NCI-H1694 (cell line): ENCODE results near the gene ALPK1.
"Not testable (repeated sequence)": the region's sequence is repeated elsewhere in the genome, so short reads cannot be mapped to it uniquely, and the experiment has no call there.

Experiments
- DNase-seq: peaks from one replicate; lab custom pipeline; 2025; lab: John Stamatoyannopoulos, UW

Gene ALPK1

DNA sequence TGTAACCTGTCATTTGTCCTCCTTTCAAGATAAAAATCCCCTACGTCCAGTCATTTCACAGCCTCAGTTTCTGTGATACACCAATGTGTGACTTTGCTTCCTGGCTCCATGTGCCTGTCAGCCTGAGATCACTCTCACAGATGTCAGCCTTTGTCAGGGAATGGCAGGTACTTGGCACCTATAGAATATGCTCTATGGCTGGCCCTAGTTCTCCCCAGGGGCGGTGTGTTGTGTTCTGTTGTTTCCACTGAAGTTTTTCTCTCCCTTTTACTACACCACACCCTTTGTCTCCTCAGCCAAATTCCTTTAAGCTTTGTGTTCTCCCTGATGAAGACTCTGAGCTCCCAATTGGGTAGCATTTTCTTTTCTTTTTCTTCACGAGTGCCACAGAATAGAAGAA, 81.7 kb downstream of the ALPK1 start:
- no peak for DNase-seq

DNA sequence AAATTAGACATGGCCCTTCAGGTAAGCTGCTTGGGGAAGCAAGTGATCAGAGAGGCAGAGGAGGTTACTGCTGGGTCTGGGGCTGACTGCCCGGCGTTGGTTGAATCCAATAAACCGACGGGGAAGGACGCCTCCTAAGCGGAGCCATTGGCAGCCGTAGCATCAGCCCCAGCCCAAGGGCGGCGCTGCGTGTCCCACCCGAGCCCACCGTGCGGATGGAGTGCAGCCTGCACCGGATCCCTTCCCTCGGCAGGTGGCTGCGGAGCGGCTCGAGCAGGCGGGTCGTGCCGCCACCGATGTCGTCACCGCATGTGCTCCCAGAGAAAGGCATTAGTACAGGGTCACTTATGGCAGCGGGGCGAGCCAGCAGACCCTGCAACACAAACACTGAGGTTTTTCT, 82.1 kb downstream of the ALPK1 start:
- DNase-seq, result no peak

DNA sequence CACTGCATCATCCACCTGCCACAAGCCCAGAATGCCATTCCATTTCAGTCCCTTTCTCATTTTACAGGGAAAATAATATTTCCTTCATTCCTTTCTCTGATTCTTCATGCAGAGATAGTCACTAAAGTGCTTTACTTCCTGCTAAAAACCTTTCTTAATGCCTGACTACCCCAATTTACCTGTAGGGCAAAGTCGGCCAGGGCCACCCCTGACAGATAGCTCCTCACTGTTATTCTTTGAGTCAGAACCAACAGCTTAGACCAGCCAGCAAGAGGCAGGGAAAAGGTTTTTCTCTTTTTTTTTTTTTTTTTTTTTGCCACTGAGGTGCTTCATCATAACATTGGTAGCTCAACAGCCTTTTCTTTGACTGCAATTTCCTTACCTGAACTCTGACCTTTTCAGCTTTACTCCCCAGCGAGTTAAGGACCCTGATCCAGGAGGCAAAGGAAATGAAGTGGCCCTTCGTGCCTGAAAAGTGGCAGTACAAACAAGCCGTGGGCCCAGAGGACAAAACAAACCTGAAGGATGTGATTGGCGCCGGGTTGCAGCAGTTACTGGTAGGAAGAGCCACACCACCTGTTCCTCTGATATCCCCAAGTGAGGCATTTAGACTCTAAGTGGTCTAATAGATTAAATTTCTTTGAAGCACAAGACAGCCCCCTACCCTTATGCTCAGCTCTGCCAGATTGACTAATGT, 85.0 kb downstream of the ALPK1 start:
- no peak for DNase-seq

DNA sequence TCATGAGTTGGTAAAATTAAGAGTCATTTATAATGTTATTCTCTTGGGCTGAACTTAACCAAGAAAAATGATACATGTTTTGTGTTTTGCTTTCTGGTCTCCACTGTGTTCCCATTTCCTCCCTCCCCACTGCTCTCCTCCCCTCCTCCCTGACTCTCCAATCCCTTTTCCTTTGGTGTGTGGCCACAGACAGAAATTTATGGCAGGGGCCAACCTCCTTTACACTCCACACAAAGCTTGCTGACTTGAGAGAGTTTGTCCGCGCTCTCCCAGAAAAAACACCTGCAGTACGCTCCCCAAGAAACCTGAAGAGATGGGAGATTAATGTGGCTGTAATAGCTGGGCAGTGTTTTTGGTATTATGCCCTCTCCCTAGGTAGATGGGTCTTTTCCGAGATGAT, 88.9 kb downstream of the ALPK1 start:
- no peak for DNase-seq

DNA sequence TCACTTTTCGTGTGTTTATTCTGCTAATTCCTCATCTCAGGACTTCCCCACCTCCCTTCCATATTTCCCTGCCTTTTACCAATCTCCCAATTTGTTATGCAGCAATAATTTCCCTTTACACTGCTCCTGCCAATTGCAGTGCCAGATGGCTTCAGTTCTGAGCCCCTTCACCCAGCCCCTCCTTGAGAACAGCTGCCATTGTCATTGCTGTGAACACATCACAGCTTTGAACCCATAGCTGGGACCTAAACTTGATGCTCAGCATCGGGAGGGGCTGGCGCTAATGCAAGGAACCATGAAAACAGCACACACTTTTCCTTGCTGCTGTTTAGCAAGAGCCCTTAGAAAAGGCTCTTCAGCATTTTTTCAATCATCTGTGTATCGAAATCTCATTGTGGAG, 104.9 kb downstream of the ALPK1 start:
- DNase-seq, result peak; percentile 94

DNA sequence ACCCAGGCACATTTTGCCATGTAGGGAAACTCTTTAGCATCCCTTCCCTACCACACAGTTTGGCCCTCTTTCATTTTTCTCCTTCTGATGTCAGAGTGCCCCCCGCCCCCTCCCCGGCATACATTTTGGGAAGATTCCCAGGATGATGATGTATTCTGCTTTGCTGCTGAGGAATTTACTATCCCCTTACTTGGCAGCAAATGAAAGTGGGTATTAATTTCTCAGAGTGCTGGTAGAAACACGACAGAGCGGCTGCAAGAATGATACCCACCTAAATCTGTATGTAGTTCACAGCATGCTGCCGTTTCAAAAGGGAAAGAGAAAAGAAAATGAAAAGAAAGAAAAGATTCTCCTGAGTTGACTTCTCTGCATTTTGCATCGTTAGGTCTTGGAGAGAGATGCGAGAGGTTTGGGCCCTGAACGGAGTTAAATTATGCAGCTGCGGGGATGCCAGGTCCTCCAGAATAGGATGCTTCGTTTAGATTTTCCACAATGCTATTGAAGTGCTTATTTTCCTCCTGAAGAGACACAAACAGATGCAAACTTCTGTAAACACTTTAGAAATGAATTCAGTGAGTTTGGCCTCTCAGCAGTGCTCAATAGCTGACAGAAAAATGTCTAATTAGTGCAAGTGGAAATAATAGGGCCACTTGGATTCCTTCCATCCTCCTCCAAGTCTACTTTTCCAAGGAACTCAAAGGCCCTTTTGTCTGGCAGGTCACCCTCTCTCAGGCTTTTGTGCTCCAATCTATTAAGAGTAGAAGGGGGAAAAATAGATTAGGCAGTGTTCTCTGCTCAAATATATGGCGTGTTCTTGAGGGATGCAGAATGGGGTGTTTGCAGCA, 106.2 kb downstream of the ALPK1 start:
- no peak for DNase-seq

DNA sequence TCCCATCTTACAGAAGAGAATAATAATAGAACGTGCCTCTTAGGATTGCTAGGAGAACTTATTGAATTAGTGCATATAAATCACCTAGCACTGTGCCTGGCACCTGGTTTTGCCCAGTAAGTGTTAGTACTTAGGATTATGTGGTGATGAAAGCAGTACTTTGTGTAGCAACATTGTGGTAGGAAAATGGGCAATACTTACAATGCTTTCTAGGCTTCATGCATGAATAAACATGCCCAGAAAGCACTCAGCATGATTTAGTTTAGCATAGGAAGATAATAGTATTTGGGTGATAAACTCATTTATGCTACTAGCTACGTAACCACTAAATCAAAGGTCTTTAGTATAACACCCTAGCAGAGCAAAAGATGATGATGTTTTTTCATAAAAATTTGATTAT, 113.2 kb downstream of the ALPK1 start:
- no peak for DNase-seq

DNA sequence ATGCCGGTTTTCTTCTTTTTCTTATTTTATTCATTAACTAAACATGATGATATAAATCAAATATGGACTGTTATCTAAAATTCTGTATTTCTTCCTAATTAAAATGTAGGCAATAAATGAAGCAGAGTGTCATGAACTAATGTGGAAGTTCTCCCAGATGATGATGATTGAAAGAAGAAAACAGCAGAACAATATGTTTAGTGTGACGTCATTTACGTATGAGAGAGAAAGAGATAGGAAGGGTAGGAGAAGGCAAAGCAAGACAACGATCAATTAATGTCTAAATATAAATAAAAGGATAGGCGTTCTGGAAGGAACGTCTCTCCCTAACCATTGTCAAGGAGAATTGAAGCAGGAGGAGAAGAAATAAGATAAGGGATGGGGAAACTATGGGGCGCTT, 113.6 kb downstream of the ALPK1 start:
- DNase-seq, result no peak

DNA sequence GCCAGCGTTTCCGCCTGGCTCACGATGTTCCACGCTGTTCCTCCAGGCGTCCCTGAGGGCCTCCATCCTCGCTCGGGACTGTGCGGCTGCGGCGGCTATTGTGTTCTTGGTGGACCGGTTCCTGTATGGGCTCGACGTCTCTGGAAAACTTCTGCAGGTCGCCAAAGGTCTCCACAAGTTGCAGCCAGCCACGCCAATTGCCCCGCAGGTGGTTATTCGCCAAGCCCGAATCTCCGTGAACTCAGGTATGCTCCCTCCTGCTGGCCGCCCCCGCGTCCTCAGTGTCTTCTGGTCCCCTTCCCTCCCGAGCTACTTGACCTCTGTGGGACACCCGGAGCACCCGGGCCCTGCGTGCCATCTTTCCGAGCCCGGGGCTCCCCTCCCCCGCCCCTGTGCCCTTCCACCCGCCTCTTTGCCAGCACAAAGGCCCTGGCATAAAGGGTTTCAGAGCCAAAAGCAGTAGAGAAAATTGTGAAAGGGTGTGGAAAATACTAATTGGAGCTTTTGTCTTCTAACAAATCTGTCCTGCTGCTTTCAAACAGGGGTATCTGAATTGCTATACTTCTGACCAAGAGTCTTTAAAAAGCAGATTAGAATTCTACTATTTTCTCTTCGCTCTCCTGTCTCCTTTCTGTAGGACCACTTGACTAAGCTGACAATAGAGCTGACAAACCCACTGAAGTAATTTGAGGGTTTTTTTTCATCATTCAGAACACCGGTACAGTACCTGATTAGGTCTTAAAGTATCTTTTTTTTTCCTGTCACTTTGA, 114.8 kb downstream of the ALPK1 start:
- DNase-seq, result no peak

DNA sequence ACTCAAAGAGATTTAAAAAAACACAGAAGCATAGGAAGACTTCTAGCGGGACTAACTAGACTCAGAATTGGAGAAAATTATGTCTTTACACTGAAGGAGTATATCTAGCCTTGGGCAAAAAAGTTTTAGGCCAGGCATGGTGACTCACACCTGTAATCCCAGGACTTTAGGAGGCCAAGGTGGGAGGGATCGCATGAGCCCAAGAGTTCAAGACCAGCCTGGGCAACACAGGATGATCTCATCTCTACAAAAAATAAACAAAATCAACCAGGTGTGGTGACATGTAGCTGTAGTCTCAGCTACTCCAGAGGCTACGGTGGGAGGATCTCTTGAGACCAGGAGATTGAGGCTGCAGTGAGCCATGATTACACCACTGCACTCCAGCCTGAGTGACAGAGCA, 119.3 kb downstream of the ALPK1 start:
- DNase-seq, result no peak

DNA sequence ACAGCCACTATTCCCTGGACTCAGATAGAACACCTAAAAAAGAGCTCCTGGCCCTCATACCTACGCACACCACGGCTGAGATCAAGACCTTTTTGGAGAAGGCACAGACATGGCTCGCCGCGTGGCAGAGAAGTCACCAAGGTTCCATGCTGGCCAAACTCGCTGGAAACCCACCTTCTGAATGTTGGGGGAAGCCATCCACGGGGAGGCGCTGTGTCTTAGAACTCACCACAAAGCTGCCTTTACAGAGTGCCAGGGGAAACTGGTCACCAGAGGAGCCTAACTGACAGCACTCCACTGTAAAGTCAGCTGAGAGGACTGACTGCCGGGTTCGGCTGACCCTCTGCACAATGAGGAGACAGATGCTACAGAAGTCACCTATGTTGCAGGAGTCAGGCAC, 120.9 kb downstream of the ALPK1 start:
- no peak for DNase-seq

DNA sequence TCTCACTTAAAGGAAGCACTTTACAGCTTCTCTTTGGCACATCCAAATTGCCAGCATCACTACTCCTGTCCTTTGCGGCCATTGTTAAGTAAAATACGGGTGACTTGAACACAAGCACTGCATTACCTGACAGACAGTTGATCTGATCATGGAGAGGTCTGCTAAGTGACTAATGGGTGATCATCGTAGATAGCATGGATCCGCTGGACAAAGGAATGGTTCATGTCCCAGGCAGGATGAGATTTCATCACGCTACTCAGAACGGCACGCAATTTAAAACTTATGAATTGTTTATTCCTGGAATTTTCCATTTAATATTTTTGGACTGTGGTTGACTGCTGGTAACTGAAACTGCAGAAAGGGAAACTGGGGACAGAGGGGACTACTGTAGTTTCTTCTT, 124.7 kb downstream of the ALPK1 start:
- DNase-seq, result no peak

DNA sequence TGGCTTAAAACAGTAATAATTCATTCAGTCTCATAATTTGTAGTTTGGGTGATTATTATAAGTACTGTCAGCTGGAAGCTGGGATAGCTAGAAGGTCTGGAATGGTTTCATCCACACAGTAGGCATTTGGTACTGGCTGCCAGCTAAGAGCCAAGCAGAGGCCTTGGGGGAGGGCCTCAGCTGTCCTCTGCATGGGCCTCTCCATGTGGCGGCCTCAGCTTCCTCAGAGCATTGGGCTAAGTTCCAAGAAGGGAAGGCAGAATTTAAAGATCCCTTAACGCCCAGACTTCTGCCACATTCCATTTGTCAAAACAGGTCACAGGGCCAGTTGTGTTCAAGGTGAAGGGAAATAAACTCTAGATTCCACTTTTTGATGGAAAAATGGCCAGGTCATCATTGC, 125.5 kb downstream of the ALPK1 start:
- no peak for DNase-seq

DNA sequence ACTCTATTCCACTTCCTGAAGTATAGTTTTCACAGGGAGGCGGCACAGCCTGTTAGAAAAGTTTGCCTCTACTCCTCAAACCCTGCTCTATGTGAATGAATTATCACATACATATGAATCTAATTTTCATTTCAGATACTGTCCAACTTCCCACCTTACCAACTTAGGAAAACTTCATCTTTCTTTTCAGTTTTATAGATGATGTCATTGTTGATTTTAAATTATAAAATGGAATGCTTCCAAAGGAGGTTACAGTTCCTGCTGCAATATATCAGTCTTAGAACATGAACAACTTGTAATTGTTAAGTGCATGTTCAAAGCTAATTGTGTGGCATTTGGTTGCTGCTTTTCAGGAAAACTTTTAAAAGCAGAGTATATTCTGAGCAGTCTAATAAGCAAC, 126.4 kb downstream of the ALPK1 start:
- DNase-seq, result no peak

DNA sequence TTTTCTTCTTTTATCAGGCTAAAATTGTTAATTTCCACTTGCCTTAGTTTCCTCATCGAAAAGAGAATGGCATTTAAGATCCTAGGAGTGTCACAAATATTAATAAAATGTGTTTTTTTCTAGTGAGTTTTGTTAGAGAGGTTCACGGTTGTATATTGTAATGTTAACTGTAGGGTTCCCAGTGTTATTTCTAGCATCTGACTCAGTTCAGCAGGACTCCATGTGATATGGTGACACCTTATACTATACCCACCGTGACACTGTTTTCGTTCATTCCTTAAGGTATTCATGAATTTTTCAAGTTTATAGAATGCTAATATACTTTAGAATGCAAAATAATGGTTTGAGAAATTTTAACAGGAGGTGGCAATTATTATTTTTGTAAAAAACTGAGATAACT, 128.7 kb downstream of the ALPK1 start:
- no peak for DNase-seq

DNA sequence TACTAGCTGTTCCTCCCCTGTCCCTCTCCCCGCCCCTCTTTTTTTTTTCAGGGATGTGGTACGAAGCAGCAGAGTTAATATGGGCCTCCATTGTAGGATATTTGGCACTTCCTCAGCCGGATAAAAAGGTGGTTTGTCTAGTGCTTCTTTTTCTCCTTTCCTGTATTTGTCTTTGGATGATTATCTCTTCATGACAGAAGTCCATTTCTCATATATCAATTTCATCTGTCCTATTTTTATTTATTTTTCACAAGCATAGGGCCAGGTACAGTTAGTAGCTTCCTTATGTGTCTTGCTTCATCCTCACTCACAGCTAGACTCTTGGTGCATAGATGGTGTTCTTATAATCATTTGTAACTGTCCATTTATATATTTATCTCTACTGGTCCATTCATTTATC, 129.2 kb downstream of the ALPK1 start:
- DNase-seq, result no peak

DNA sequence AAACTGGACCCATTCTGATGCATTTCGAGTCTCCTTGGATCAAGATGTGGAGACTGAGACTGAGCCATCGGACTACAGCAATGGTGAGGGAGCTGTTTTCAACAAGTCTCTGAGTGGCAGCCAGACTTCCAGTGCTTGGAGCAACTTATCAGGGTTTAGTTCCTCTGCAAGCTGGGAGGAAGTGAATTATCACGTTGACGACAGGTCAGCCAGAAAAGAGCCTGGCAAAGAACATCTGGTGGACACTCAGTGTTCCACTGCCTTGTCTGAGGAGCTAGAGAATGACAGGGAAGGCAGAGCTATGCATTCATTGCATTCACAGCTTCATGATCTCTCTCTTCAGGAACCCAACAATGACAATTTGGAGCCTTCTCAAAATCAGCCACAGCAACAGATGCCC, 134.0 kb downstream of the ALPK1 start:
- DNase-seq, result no peak

DNA sequence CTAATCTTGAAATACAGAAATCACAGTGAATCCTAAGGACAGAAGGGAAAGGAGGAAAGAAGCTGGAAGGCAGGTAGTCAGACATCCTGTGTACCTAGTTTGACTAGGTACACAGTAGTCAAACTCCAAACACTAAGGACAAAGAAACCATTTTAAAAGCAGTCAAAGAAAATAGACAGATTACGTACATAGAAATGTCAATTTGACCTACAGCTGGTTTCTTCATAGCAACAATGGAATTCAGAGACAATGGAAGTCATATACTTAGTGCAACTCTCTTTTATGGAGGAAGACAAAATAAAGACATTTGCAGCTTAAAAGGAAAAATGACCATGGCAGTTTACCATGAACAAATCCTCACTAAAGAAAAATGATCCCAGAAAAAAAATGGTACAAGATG, 139.8 kb downstream of the ALPK1 start:
- DNase-seq, result no peak

DNA sequence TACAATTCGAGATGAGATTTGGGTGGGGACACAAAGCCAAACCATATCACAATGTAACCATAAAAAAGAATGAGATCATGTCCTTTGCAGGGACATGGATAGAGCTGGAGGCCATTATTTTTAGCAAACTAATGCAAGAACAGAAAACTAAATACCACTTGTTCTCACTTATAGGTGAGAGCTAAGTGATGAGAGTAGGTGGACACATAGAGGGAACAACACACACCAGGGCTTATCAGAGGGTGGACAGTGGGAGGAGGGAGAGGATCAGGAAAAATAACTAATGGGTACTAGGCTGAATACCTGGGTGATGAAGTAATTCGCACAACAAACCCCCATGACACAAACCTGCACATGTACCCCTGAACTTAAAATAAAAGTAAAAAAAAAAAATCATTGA, 145.1 kb downstream of the ALPK1 start:
- DNase-seq, result not testable (repeated sequence)

DNA sequence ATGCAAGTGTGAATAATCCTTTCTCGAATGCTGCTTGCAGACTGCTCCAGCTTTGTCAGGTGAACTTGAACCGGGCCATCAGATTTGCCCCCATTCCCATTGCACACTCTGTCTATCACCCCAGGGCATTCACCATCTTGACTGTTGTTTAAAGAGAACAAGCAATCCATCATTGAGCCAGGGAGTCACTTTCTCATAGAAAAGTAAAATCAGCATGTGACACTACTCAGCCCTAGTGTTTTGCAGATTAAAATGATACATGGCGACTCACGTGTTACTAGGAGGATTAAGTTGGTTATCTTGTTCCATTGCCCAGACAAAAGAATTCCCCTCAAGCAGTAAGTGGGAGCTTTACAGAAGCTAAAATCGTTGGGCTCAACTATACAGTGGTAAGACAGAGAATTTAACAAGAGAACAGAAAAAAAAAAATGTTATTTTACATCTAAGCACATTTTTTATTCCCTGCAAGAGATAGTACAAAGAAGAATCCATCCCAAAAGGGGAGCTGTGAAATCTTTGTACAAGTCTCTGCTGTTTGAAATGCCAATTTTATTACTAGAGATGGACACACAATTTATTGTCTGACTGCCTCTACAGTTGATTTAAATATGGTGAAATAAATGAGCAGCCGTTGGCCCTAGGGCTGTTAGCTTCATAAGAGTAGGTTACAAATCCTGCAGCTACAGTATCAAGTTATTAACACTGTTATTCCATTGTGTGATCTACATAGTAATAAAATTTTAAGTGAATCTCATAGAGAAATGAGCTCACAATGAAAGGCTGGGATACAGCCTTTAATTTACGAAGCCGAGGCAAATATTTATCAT, 151.3 kb downstream of the ALPK1 start:
- no peak for DNase-seq

DNA sequence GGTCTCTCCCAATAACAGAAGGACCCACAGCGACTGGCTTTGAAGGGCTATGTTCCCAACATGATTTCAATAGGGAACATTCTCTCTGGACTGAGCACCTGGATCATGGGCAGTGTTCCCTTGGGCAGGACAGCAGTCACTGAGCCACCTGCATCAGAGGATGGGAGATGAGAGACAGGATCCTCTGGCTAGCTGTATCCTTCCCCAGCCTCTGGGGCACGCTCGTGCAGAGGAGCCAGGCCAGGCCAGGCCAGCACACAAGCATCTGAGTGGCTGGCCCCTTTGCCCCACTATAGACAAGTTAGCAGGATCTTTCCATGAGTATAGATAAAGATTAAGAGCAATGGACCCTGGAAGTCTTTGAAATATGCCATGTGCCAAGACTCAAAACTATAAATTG, 152.5 kb downstream of the ALPK1 start:
- DNase-seq, result no peak

DNA sequence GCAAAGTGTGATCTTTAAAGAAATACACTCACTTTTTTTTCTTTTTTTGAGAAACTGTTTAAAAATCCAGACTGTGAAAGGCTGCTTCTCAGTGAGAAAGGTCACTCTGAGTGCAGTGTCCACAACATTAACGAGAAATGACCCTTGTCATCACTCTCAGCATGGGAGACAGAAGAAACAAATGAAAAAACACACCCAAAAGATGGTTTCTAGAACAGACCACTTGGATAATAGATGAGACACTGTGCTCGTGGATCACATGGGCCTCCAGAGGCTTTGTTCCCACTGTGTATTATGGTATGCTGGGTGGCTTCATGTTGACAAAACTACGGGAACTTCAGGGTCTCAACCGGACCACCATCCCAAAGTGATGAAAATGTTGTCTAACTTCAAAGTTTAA, 153.9 kb downstream of the ALPK1 start:
- DNase-seq, result no peak
